Thyroid gland (tissue), 4 donors: Measurements from ENCODE around the gene PDZRN3.

Source experiments
- CTCF ChIP-seq, 6 experiments: fragments of 200-600 bp in 3 of 6; fragments of 450-650 bp in 3 of 6; sonication (generic) in 3 of 6; IDR thresholded peaks; one replicate each; pipeline ENCODE4 v1.5.1; 2016 to 2019; ENCODE audit warnings: antibody characterized with exemption in 6 of 6, mild to moderate bottlenecking in 2 of 6, inconsistent platforms in 1 of 6, moderate library complexity in 1 of 6
- POLR2A ChIP-seq, 2 donors: fragments of 450-650 bp; IDR thresholded peaks; one replicate each; pipeline ENCODE4 v1.6.1; 2017; ENCODE audit warnings: antibody characterized with exemption in 2 of 2, mild to moderate bottlenecking in 2 of 2, moderate library complexity in 1 of 2

- TF ChIP-seq CTCF (IDR thresholded peaks at IDR 0.05) (no peak), POLR2A (IDR thresholded peaks at IDR 0.05) (no peak)
Measured at GRCh38 chr3:73575953-73576352, 48.8 kb downstream of the PDZRN3 start.
